ENCODE data around the gene MSH6.

MSH6 gene

DNA sequence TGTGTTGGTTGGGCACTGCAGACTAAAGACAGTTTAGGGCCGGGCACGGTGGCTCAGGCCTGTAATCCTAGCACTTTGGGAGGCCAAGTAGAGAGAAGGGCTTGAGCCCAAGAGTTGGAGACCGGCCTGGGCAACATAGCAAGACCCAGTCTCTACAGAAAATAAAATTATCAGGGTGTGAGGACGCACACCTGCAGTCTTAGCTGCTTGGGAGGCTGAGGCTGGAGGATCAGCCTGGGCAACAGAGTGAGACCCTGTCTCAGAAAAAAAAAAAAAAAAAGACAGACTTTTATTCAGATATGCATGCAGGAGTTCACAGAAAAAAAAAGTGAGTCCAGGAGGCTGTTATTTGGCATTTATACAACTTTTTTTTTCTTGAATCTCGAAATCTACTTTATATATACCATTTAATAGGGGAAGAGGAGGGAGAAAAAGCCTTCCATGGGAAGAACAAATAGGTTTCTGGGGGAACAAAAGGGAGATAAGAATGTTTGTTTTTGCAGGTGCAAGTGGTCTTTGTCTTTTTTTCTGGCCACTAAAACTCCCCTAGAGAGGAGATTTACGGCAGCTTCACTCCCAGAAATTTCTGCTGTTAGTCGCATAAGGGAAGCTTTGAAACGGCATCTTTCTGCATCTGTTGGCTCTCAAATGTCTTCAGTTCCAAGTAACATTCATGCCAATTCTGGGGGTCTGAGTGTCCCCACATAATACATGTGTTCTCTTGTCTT lies 4.1 kb upstream of the MSH6 start:
- no peak for DNase-seq (ENCODE audit: low read depth, low spot score)

DNA sequence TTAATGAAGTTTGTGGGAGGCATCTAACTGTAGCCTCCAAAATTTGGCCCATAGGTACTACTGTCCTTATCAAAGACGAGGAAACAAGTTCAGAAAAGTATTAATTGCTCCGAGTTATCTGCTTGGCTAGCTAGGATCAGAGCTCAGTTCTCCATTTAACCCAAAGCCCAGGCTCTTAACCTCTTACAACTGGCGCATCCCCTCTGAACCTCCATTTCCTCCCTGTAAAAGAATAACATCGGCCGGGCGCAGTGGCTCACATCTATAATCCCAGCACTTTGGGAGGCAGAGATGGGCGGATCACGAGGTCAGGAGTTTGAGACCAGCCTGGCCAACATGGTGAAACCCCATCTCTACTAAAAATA lies 3.5 kb upstream of the MSH6 start:
- DNase-seq (ENCODE audit: low read depth, low spot score), result no peak

DNA sequence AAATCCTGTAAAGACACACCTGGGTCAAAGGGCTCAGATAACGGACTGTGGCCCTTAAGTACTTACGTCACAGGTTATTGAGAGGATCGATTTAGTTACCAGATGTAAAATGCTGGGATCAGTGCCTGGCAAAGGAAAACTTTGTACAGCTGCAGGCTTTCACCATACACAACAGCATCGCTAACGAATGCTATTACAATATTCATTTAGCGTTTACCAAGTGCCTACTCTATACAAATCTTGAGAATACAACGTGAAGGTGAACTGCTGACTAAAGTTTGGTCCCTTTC lies 619 bp upstream of the MSH6 start:
- no peak for DNase-seq (ENCODE audit: low read depth, low spot score)

DNA sequence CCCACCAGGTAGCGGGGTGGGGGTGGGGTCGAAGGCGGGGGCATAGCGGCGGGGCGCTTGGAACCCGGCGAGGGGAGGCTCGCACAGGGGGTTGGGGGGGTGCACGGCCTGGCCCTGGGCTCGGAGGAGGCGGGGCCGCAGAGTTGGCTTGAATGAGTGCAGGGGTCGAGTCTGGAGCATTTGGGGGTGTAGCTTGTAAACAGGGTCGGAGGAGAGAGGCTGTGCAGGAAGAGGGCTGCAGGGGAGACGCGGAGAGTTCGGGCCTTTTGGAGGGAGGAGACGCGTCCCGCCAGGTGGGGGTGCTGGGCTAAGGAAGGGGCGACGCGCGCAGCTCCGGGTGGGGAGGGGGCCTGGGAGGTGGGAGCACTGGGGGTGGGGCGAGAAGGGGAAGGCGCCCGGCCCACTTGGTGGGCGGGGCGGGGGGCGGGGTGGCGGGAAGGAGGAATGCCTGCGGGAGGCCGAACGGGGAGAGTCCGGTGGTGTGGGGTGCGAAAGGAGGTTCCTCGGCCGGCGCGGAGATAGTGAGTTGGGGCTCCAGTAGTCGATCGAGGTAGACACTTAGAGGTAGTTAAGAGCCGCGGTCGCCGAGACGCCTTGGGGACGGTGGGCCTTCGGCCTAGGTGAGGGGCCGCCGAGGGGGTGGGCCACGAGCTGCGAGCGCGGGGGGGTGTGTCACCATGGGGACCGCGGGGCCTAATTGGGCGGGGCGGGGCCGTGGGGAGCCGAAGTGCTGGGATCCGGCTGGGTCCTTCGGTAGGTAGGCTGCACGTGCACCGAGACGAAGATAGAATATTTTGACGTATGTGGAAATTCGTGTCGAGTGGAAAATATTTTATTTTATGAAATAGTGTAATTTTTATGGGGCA lies 774 bp downstream of the MSH6 start:
- peak; percentile 44 for DNase-seq (ENCODE audit: low read depth, low spot score)

DNA sequence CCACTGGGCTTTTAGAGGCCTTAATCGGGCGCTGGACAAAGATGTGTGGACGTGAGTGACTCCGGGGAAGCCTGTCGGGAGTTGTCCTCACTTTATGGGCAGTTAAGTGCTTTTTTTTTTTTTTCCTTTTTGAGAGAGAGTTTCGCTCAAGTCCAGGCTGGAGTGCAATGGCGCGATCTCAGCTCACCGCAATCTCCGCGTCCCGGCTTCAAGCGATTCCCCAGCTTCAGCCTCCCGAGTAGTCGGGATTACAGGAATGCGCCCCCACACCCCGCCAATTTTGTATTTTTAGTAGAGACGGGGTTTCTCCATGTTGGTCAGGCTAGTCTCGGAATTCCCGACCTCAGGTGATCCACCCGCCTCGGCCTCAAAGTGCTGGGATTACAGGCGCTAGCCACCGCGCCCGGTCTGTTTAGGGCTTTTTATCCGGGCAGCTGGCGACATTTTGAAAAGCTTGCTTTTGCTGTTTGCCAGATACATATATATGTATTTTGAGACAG lies 1.5 kb downstream of the MSH6 start:
- DNase-seq (ENCODE audit: low read depth, low spot score), result no peak

DNA sequence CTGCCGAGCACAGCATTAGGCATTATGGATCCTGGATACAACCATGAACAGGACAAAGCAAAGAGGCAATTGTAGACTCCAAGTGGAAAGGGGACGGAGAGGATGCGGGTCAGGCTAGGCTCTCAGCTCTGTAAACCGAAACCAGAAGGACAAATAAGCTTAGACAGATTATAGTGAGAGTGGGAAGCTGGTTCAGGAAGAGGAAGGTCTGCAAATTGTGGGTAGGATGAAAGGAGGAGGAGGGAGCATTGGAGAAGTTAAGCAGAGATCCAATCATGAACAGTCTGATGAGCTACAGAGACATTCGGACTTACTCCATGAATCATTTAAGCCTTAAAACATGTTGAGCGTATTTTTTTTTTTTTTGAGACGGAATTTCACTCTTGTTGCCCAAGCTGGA lies 3.0 kb downstream of the MSH6 start:
- no peak for DNase-seq (ENCODE audit: low read depth, low spot score)

DNA sequence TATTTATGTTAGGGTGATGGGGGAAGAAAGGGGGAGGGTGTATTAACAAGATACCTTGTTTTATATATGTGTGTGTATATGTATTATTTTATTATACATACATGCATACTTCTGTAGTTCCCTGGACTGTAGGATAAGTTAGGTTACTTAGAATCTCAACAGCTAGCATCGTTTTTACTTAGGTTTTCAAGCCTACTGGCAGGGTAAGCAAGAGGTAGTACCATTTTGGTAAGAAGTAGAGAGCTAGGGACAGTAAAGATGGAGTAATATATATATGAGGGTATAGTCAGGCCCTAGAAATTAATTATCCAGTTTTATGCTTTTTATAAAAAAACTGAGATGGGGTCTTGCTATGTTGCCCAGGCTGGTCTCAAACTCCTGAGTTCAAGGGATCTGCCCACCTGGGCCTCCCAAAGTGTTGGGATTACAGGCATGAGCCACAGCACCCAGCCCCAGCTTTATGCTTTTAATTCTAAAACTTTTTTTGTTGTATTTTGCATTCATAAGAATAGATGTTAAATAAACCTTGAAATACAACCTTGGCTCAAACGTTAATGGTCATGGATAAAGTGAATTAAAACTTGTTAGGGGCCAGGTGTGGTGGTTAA lies 13.2 kb downstream of the MSH6 start:
- no peak for DNase-seq (ENCODE audit: low read depth, low spot score)

DNA sequence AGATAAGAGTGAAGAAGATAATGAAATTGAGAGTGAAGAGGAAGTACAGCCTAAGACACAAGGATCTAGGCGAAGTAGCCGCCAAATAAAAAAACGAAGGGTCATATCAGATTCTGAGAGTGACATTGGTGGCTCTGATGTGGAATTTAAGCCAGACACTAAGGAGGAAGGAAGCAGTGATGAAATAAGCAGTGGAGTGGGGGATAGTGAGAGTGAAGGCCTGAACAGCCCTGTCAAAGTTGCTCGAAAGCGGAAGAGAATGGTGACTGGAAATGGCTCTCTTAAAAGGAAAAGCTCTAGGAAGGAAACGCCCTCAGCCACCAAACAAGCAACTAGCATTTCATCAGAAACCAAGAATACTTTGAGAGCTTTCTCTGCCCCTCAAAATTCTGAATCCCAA lies 15.7 kb downstream of the MSH6 start:
- DNase-seq (ENCODE audit: low read depth, low spot score), result no peak

DNA sequence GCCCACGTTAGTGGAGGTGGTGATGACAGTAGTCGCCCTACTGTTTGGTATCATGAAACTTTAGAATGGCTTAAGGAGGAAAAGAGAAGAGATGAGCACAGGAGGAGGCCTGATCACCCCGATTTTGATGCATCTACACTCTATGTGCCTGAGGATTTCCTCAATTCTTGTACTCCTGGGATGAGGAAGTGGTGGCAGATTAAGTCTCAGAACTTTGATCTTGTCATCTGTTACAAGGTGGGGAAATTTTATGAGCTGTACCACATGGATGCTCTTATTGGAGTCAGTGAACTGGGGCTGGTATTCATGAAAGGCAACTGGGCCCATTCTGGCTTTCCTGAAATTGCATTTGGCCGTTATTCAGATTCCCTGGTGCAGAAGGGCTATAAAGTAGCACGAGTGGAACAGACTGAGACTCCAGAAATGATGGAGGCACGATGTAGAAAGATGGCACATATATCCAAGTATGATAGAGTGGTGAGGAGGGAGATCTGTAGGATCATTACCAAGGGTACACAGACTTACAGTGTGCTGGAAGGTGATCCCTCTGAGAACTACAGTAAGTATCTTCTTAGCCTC lies 16.2 kb downstream of the MSH6 start:
- no peak for DNase-seq (ENCODE audit: low read depth, low spot score)

DNA sequence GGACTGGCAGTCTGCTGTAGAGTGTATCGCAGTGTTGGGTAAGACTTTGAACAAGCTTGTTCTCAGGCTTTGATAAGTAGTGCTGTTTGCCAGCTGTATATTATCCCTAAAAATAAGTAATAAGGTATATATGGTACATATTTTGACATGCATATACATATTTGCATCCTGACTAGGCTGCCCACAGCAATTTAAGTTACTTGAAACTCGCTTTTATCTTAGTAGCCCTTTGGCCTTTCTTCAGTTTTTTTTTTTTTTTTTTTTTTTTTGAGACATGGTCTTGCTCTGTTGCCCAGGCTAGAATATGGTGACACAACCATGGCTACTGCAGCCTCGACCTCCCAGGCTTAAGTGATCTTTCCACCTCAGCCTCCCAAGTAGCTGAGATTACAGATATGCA lies 18.2 kb downstream of the MSH6 start:
- DNase-seq (ENCODE audit: low read depth, low spot score), result no peak

GRCh38 chr2:47803363-47803762 lies 20.4 kb downstream of the MSH6 start:
- DNase-seq (ENCODE audit: low read depth, low spot score), result no peak

DNA sequence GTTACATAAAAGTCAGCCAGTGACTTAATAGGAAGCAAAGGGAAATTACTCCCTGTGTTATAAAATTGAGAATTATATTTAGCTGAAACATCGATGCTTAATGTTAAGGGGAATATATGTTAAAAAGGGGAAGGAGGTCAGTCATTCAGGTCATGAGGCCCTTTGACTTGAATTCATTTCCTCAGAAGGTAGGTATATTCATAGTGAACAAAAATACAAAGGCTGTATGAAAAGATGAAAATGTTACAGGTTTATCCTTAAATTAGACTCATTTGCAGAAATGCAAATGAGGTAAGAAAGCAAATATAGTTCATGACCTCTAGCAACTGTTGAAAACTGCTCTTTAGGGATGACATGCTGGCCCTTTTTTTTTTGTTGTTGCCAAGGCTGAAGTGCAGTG lies 20.8 kb downstream of the MSH6 start:
- DNase-seq (ENCODE audit: low read depth, low spot score), result no peak

DNA sequence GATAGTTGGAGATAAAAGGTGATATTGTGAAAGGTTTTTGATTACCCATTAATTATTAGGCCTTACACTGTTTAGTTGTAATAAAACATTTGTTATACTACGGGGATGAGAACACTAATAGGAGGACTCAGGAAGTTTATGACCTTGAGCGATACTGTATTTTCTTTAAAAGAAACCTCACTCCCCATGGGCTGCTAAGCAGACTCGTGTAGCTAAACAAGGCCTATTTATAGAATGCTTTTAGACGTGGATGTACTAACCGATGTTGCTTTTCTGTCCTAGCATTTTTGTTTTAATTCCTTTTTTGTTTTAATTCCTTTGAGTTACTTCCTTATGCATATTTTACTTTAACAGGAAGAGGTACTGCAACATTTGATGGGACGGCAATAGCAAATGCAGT lies 22.9 kb downstream of the MSH6 start:
- DNase-seq (ENCODE audit: low read depth, low spot score), result no peak

- no peak for DNase-seq (ENCODE audit: low read depth, low spot score)
Observed at GRCh38 chr2:47808614-47809013, 25.7 kb downstream of the MSH6 start.

DNA sequence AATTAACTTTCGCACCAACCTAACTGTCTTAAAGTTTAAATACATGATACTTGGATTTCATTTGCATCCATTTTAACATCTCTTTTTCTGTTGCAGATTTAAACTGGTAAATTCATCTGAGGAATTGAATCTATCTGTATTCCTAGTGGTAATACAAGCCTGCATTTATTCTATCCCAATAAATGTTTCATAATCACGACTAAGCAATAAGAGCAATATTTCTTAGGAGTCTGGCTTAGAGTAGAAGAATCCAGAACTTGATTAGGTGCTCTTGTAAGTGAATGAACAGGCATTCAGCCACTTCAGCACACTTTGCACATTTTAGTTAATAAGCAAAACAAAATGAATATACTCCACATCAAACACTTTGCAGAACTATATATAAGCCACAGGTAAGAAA lies 27.0 kb downstream of the MSH6 start:
- DNase-seq (ENCODE audit: low read depth, low spot score), result no peak

DNA sequence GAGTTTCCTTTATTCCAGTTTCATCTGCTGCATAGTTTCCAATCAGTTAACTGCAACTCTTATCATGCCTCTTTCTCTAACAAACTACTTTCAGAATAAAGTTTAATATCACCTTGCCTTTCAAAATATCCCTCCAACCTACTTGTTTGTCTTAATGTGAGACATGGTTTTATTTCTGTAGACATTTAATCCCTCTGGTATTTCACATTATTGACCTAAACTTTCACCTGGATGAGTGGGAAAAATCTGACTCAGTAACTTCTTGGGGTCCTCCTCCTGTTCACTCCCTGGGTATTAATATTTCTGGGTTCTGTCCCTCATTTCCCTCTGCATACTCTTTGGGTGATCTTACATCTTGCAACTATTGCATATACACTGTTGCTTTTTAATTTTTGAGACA lies 27.9 kb downstream of the MSH6 start:
- DNase-seq (ENCODE audit: low read depth, low spot score), result no peak

GRCh38 chr2:47811668-47812067 lies 28.7 kb downstream of the MSH6 start:
- DNase-seq (ENCODE audit: low read depth, low spot score), result no peak

- no peak for DNase-seq (ENCODE audit: low read depth, low spot score)
Observed at GRCh38 chr2:47815764-47816163, 32.8 kb downstream of the MSH6 start.

GRCh38 chr2:47818777-47819176 lies 35.8 kb downstream of the MSH6 start:
- DNase-seq (ENCODE audit: low read depth, low spot score), result no peak

- no peak for DNase-seq (ENCODE audit: low read depth, low spot score)
Observed at GRCh38 chr2:47819834-47820233, 36.9 kb downstream of the MSH6 start.

GRCh38 chr2:47822518-47822917 lies 39.6 kb downstream of the MSH6 start:
- no peak for DNase-seq (ENCODE audit: low read depth, low spot score)

- no peak for DNase-seq (ENCODE audit: low read depth, low spot score)
Observed at GRCh38 chr2:47833516-47833968, 50.6 kb downstream of the MSH6 start.

Measured in activated naive CD8-positive, alpha-beta T cell treated with anti-CD3 and anti-CD28 coated beads, Interleukin-2, amount 50 U/mL, for 16 hours (primary cell).